HepG2 (cell line): ENCODE results near the gene SIVA1. TPM values are rescaled to one million over a fixed set of nuclear protein-coding genes. Genes with fewer than 3 reads are reported as not detected.

ENCODE experiments used
- BRD4 ChIP-seq: sonication (generic); formaldehyde crosslinking; IDR thresholded peaks from 2 replicates; pipeline ENCODE4 v1.4.0; 2020; ENCODE audit warnings: missing genetic modification reagents
- NFRKB ChIP-seq: fragments of 450-650 bp; IDR thresholded peaks from 2 replicates; pipeline ENCODE4 v1.6.1; 2017
- ZBTB40 ChIP-seq, 2 experiments: fragments of 450-650 bp in 1 of 2; sonication (generic) in 1 of 2; formaldehyde crosslinking in 1 of 2; IDR thresholded peaks; 2 replicates each; pipeline versions ENCODE4 v1.6.1 to v1.8.0; 2016 to 2022; ENCODE audit warnings: antibody characterized with exemption in 1 of 2, mild to moderate bottlenecking in 1 of 2, missing genetic modification reagents in 1 of 2
- ZNF512 ChIP-seq: sonication (generic); formaldehyde crosslinking; IDR thresholded peaks from 2 replicates; pipeline ENCODE4 v1.4.0; 2020; ENCODE audit warnings: mild to moderate bottlenecking, missing genetic modification reagents
- ZNF572 ChIP-seq: sonication (generic); formaldehyde crosslinking; IDR thresholded peaks from 2 replicates; pipeline ENCODE4 v1.5.1; 2020; ENCODE audit warnings: mild to moderate bottlenecking, missing genetic modification reagents
- ZNF598 ChIP-seq: sonication (generic); formaldehyde crosslinking; IDR thresholded peaks from 2 replicates; pipeline ENCODE4 v1.5.1; 2020; ENCODE audit warnings: mild to moderate bottlenecking, missing genetic modification reagents, borderline replicate concordance
- polyA plus RNA-seq, 8 experiments: library from polyadenylated mRNA; depleted of rRNA in 3 of 8; stranded (reverse) in 7 of 8; unstranded in 1 of 8; fragments of >200 nt; fragmentation: Illumina TruSeq in 4 of 8; extraction: Trizol in 4 of 8; gene quantifications; 2 replicates each; pipeline versions ENCODE4 v1.2.1 to v1.2.3, GENCODE V29; 2011 to 2016; ENCODE audit warnings: low read depth in 4 of 8, missing spikeins in 1 of 8, mixed read lengths in 1 of 8; ENCODE audit not compliant: insufficient read depth in 1 of 8
- total RNA-seq, 5 experiments: library from RNA; depleted of rRNA; stranded (reverse); fragments of >200 nt; fragmentation: Illumina TruSeq; extraction: Trizol; gene quantifications; 2 replicates each; pipeline ENCODE4 v1.2.3, GENCODE V29; 2016; ENCODE audit warnings: low read depth in 1 of 5

The SIVA1 gene
- total and polyA plus RNA-seq, 2 of the 13 experiments (the other 11 are each of a cell fraction or from before 2014, with no cell fraction given): 123 to 186 TPM

- TF ChIP-seq ZNF512 (CRISPR knock-in tag) (no peak), ZNF598 (CRISPR knock-in tag) (no peak), NFRKB (no peak), ZBTB40 (IDR thresholded peaks at IDR 0.05) (no peak), ZBTB40 (CRISPR knock-in tag; IDR thresholded peaks at IDR 0.05) (no peak), ZNF572 (no peak), BRD4 (CRISPR knock-in tag) (no peak)
Observed at GRCh38 chr14:104782808-104783139, 29.8 kb downstream of the SIVA1 start (continued).
